NCI-H2227 treated with DMSO at 0.1 percent for 48 hours (cell line): ENCODE measurements around the gene AKR1C8.

Experiments
- DNase-seq: peaks from one replicate; lab custom pipeline; 2025; lab: John Stamatoyannopoulos, UW

Gene AKR1C8

DNA sequence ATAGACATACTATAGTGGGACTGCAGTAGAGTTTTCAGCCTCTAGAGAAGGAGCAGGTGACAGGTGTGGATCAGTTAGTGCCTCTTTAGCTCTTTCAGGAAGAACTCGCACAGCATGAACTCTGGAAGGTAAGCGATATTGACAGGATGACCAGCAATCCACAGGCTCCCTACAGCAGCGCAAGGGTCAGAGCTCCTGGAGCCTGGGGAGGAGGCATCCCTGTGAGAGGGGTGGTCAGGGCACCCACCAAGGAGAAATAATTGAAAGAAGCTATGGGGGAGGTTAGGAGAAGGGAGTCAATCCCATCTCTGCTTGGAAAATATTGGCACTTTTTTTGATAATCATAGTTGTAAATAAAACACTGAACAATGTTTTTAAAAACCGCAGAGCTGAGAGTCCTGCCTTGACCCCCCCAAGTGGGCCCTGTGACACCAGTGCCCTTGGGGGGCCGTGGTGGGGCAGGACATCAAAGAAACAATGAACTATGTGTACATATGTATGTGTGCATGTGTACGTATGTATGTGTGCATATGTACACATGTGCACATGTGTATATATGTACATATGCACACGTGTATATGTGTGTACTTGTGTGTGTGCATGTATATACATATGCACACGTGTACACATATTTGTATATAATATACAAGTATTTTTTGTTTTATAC, 77.0 kb downstream of the AKR1C8 start:
- DNase-seq, result no peak

DNA sequence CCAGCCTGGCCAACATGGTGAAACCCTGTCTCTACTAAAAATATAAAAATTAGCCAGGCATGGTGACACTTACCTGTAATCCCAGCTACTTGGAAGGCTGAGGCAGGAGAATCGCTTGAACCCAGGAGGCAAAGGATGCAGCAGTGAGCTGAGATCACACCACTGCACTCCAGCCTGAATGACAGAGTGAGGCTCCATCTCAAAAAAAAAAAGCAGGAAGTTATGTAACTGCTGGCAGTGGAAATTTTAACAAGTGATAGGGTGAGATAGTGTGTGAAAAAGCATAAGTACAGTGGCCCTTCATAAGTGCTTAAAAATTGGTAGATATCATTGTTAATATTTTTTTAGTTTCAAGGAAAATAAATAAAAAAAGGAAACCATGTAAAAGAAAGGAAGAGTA, 78.4 kb downstream of the AKR1C8 start:
- DNase-seq, result no peak

DNA sequence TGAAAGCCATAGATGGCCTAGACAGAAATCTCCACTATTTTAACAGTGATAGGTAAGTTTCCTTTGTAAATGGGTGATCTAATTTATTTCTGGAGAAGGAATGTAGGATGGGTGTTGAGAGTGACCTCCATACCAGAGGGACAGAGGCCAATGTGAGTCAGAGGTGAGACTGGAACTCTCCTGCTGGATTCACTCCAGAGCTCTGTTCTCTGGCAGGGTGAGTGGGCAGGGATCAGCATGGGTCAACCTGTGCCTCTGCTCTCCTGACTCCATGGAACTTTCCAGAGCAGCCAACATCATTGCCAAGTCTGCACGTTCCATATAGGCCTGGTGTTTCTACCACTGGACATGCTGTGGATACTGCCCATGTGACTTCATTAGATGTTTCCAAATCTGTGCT, 79.3 kb downstream of the AKR1C8 start:
- no peak for DNase-seq
